GM21390 (cell line): Measurements from ENCODE around the gene RXYLT1.
"Not testable (repeated sequence)": the region's sequence is repeated elsewhere in the genome, so short reads cannot be mapped to it uniquely, and the experiment has no call there.

ENCODE experiments used
- ATAC-seq: cut with Tn5 transposase; IDR thresholded peaks from one replicate; pipeline ENCODE4 v1.9.1; 2021; ENCODE audit not compliant: unreplicated experiment

The RXYLT1 gene

GRCh38 chr12:63779498-63780481, at the start of gene RXYLT1:
Gene RXYLT1, plus strand, starts transcription at chr12:63779909. Its CDS starts 52 bp downstream, at chr12:63779961.
- ATAC-seq: peak; percentile 96

GRCh38 chr12:63732779-63733178, 46.9 kb upstream of the RXYLT1 start:
- not testable (repeated sequence) for ATAC-seq

GRCh38 chr12:63733585-63733984, 46.1 kb upstream of the RXYLT1 start:
- not testable (repeated sequence) for ATAC-seq

GRCh38 chr12:63740551-63740950, 39.2 kb upstream of the RXYLT1 start:
- not testable (repeated sequence) for ATAC-seq

- not testable (repeated sequence) for ATAC-seq
Observed at GRCh38 chr12:63741431-63741830, 38.3 kb upstream of the RXYLT1 start.

- not testable (repeated sequence) for ATAC-seq
Observed at GRCh38 chr12:63744110-63744509, 35.6 kb upstream of the RXYLT1 start.

GRCh38 chr12:63746470-63746869, 33.2 kb upstream of the RXYLT1 start:
- ATAC-seq: not testable (repeated sequence)

- ATAC-seq: not testable (repeated sequence)
Observed at GRCh38 chr12:63747136-63747535, 32.6 kb upstream of the RXYLT1 start.

GRCh38 chr12:63747553-63747952, 32.2 kb upstream of the RXYLT1 start:
- no peak for ATAC-seq

GRCh38 chr12:63752283-63752682, 27.4 kb upstream of the RXYLT1 start:
- ATAC-seq: no peak

GRCh38 chr12:63752841-63753240, 26.9 kb upstream of the RXYLT1 start:
- ATAC-seq: no peak

GRCh38 chr12:63753743-63754142, 26.0 kb upstream of the RXYLT1 start:
- ATAC-seq: no peak

GRCh38 chr12:63764481-63764880, 15.2 kb upstream of the RXYLT1 start:
- ATAC-seq: no peak

- ATAC-seq: no peak
Observed at GRCh38 chr12:63766498-63766897, 13.2 kb upstream of the RXYLT1 start.

GRCh38 chr12:63770375-63770774, 9.3 kb upstream of the RXYLT1 start:
- no peak for ATAC-seq

- no peak for ATAC-seq
Observed at GRCh38 chr12:63777340-63777739, 2.4 kb upstream of the RXYLT1 start.

- ATAC-seq: no peak
Observed at GRCh38 chr12:63782466-63782865, 2.8 kb downstream of the RXYLT1 start.

GRCh38 chr12:63787306-63787705, 7.6 kb downstream of the RXYLT1 start:
- no peak for ATAC-seq

- ATAC-seq: no peak
Observed at GRCh38 chr12:63790608-63790945, 10.9 kb downstream of the RXYLT1 start.

- ATAC-seq: no peak
Observed at GRCh38 chr12:63792338-63792737, 12.6 kb downstream of the RXYLT1 start.

GRCh38 chr12:63795032-63795687, 15.5 kb downstream of the RXYLT1 start:
- no peak for ATAC-seq

- no peak for ATAC-seq
Observed at GRCh38 chr12:63795944-63796343, 16.2 kb downstream of the RXYLT1 start.
